Measurements from ENCODE around the gene MS4A14. TPM values are rescaled to one million over a fixed set of nuclear protein-coding genes. Genes with fewer than 3 reads are reported as not detected.

The MS4A14 gene
- total and polyA plus RNA-seq, 2 of the 4 experiments (the other 2 are of a cell fraction) = not detected

- no peak overlapping the region for H4K5ac ChIP-seq (ENCODE audit: low read depth, low read length)
- in situ Hi-C loops (cut with MboI; ENCODE audit: low sequenced_read_pairs) (no loop called here), intact Hi-C loops (cut with micrococcal nuclease) (no loop called here), dilution Hi-C loops (cut with HindIII; ENCODE audit: low sequenced_read_pairs, unreplicated experiment) (no loop called here)
- H3K56ac ChIP-seq (ENCODE audit: extremely low read depth, insufficient read depth, low read length) = no peak overlapping the region
- H3K9me1 ChIP-seq (ENCODE audit: insufficient read depth, low read length) = no peaks in the 10 kb centered on the region
- TF ChIP-seq ELK1 (IDR thresholded peaks at IDR 0.05; ENCODE audit: borderline replicate concordance, low read depth, low read length) (no peak), BHLHE40 (IDR thresholded peaks at IDR 0.05; ENCODE audit: low read depth, low read length) (no peak), CHD1 (IDR thresholded peaks at IDR 0.05; ENCODE audit: low read depth, low read length) (no peak), RAD21 (IDR thresholded peaks at IDR 0.05; ENCODE audit: low read length) (no peak), RCOR1 (IDR thresholded peaks at IDR 0.05; ENCODE audit: insufficient replicate concordance, low read length) (no peak), CTCF (conservative IDR thresholded peaks at IDR 0.05; ENCODE audit: low read depth, low read length) (no peak), MAZ (IDR thresholded peaks at IDR 0.05; ENCODE audit: borderline replicate concordance, low read depth, low read length) (no peak), CEBPB (IDR thresholded peaks at IDR 0.05; ENCODE audit: low read depth, low read length) (no peak), MXI1 (IDR thresholded peaks at IDR 0.05; ENCODE audit: borderline replicate concordance, low read depth, low read length) (no peak), POLR2A (IDR thresholded peaks at IDR 0.05; ENCODE audit: low read depth, low read length) (no peak), MAFK (IDR thresholded peaks at IDR 0.05; ENCODE audit: low read depth, low read length) (no peak), FOS (IDR thresholded peaks at IDR 0.05; ENCODE audit: low read depth, low read length) (no peak), USF2 (IDR thresholded peaks at IDR 0.05; ENCODE audit: low read depth, low read length) (no peak), SMC3 (IDR thresholded peaks at IDR 0.05; ENCODE audit: low read depth, low read length) (no peak), RFX5 (IDR thresholded peaks at IDR 0.05; ENCODE audit: low read depth, low read length) (no peak), NFE2L2 (IDR thresholded peaks at IDR 0.05; ENCODE audit: low read depth, low read length) (no peak)
- no peaks in the 10 kb centered on the region for H4K20me1 ChIP-seq (ENCODE audit: insufficient read depth, low read length)
- no peak overlapping the region for H3K4me2 ChIP-seq (ENCODE audit: low read depth, low read length)
- DNase-seq (no peak), ATAC-seq (ENCODE audit: low read depth) (no peak)
- H3K27me3 ChIP-seq (ENCODE audit: control insufficient read depth, insufficient read depth, low read length) = no peaks in the 10 kb centered on the region
- no peak overlapping the region for H2BK15ac ChIP-seq (ENCODE audit: low read depth, low read length)
- no peak overlapping the region for H2BK20ac ChIP-seq (ENCODE audit: low read depth, low read length)
- no peak overlapping the region for H4K8ac ChIP-seq (ENCODE audit: low read depth in 2 of 2, low read length in 2 of 2)
- H2BK5ac ChIP-seq (ENCODE audit: low read depth, low read length, poor library complexity, severe bottlenecking) = no peak overlapping the region
- no peaks in the 10 kb centered on the region for H3K4me1 ChIP-seq (ENCODE audit: control insufficient read depth, insufficient read depth, low read length)
- no peak overlapping the region for H3K27ac ChIP-seq (ENCODE audit: insufficient read depth, low read length)
- H2AK9ac ChIP-seq (replicated peaks; ENCODE audit: low read depth, low read length, poor library complexity) = no peak overlapping the region
- CTCF ChIA-PET = no interaction called here
- H3K14ac ChIP-seq (replicated peaks; ENCODE audit: low read depth, low read length) = no peak overlapping the region
- H3K36me3 ChIP-seq (ENCODE audit: control insufficient read depth, insufficient read depth, low read length) = no peaks in the 10 kb centered on the region
- H3K18ac ChIP-seq (ENCODE audit: low read depth, low read length) = no peak overlapping the region
- no peak overlapping the region for H3K23ac ChIP-seq (ENCODE audit: low read depth, low read length)
- POLR2A ChIA-PET (ENCODE audit: unreplicated experiment) = interaction anchor here (0.5 kb wide), 1 partner anchor 529 kb away, joined by 3 read pairs; no protein-coding TSS in a partner anchor
- H2AK5ac ChIP-seq (ENCODE audit: low read depth, low read length) = no peak overlapping the region
- no peak overlapping the region for H4K91ac ChIP-seq (ENCODE audit: insufficient read depth, low read depth, low read length)
- H3K4me3 ChIP-seq (ENCODE audit: insufficient read depth, low read depth, low read length) = no peak overlapping the region
- WGBS, 2 experiments (ENCODE audit: extremely low coverage in 2 of 2, insufficient read length in 1 of 2) = 33% methylated on average over 1 of the region's 3 CpGs; no CpG with 5 or more reads in 1 of the 2 experiments
- no peaks in the 10 kb centered on the region for H3K79me1 ChIP-seq (ENCODE audit: low read depth in 1 of 2, low read length in 2 of 2)
- H2AFZ ChIP-seq (replicated peaks; ENCODE audit: low read length, poor library complexity) = no peak overlapping the region
- no peak overlapping the region for H3K4ac ChIP-seq (ENCODE audit: low read depth, low read length)
- H2BK120ac ChIP-seq (ENCODE audit: low read depth, low read length) = no peak overlapping the region
- H3K9ac ChIP-seq (ENCODE audit: low read depth, low read length) = no peak overlapping the region
- no TSS peak for BruUV-seq (replicated peaks)
- H3K9me3 ChIP-seq (ENCODE audit: control insufficient read depth, insufficient read depth, low read length) = peaks cover 6% of the 10 kb centered on the region; the same call in 1 of the 2 replicates
Measured at GRCh38 chr11:60457576-60457975, 61.3 kb downstream of the MS4A14 start.

All from IMR-90 (cell line).